ENCODE data around the gene SLX4IP.

DNA sequence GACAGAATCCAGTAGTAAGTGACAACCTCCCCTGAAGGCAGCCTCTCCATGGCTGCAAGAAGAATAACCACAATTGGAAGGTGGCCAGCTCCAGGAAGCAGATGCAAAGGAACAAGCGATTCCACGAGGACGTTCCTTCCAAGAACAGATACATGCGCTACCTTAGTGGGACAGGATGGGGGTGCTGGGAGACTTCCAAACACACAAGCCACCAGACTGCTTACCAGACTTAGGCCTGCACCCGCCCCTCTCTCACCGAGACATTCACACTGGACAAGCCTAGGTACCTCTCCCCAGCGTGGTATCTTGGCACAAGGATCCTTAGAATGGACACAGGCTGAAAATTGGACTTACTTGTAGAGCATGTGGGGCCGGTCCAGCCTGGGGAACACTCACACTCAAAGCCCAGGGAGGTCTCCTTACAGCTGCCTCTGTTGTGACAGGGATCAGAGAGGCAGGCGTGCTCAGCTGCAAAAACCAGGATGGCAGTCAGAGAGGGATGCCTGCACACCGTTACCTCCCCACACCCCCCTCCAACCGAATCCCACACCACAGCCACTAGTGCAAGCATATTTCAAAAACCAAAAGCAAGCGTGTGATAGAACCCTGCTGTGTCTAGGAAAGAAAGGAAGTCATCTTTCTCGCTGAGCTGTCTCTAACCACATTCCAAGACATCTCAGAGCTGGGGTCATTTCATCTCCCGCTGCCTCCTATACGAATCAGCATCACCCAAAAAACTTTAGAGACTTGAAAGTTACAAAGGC, 216.3 kb downstream of the SLX4IP start:
- no peak for TF ChIP-seq POLR2AphosphoS5 (IDR thresholded peaks at IDR 0.05)
- TF ChIP-seq, protein P1, sequence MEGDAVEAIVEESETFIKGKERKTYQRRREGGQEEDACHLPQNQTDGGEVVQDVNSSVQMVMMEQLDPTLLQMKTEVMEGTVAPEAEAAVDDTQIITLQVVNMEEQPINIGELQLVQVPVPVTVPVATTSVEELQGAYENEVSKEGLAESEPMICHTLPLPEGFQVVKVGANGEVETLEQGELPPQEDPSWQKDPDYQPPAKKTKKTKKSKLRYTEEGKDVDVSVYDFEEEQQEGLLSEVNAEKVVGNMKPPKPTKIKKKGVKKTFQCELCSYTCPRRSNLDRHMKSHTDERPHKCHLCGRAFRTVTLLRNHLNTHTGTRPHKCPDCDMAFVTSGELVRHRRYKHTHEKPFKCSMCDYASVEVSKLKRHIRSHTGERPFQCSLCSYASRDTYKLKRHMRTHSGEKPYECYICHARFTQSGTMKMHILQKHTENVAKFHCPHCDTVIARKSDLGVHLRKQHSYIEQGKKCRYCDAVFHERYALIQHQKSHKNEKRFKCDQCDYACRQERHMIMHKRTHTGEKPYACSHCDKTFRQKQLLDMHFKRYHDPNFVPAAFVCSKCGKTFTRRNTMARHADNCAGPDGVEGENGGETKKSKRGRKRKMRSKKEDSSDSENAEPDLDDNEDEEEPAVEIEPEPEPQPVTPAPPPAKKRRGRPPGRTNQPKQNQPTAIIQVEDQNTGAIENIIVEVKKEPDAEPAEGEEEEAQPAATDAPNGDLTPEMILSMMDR (IDR thresholded peaks at IDR 0.05), result no peak
- no peak for TF ChIP-seq POLR2A (IDR thresholded peaks at IDR 0.05)
- TF ChIP-seq EP300 (IDR thresholded peaks at IDR 0.05), result no peak
